ENCODE data around the gene RUNX2.

The RUNX2 gene

GRCh38 chr6:45591306-45591705, 263.2 kb downstream of the RUNX2 start:
- Histone ChIP-seq H3K4me3 (ENCODE audit: low read length) (no peak overlapping the region), H3K9me3 (ENCODE audit: control insufficient read depth, low read depth, low read length) (no peaks in the 10 kb centered on the region), H3K9ac (ENCODE audit: low read length) (no peak overlapping the region), H3K36me3 (ENCODE audit: control insufficient read depth, low read depth, low read length) (no peaks in the 10 kb centered on the region), H3K27me3 (ENCODE audit: control insufficient read depth, insufficient read depth, low read length) (no peaks in the 10 kb centered on the region), H3K4me1 (ENCODE audit: control insufficient read depth, low read depth, low read length) (peaks cover 9% of the 10 kb centered on the region), H3K27ac (ENCODE audit: low read length) (no peak overlapping the region)

DNA sequence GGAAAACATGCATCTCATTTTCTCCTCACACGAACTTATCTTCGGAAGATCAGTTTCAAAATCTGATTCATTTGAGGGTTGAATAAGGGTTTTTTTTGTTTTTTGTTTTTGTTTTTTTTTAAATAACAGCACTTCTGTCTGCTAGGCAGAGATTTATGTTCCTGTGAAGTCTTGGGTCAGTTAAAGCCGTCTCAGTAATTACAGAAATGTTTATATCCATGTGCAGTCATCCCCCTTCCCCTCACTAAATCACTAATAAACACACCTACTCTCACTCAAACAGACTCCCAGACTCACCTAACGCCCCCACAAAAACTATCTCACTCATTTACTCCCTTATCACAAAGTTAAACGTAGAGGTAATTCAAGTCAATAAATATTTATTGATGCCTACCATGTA, 263.8 kb downstream of the RUNX2 start:
- no peak overlapping the region for H3K27ac ChIP-seq (ENCODE audit: low read length)

GRCh38 chr6:45592991-45593390, 264.9 kb downstream of the RUNX2 start:
- no peak overlapping the region for H3K27ac ChIP-seq (ENCODE audit: low read length)
- peaks cover 9% of the 10 kb centered on the region for H3K4me1 ChIP-seq (ENCODE audit: control insufficient read depth, low read depth, low read length)
- H3K9me3 ChIP-seq (ENCODE audit: control insufficient read depth, low read depth, low read length) = no peaks in the 10 kb centered on the region
- H3K4me3 ChIP-seq (ENCODE audit: low read length) = no peak overlapping the region
- no peaks in the 10 kb centered on the region for H3K27me3 ChIP-seq (ENCODE audit: control insufficient read depth, insufficient read depth, low read length)
- no peak overlapping the region for H3K9ac ChIP-seq (ENCODE audit: low read length)
- no peaks in the 10 kb centered on the region for H3K36me3 ChIP-seq (ENCODE audit: control insufficient read depth, low read depth, low read length)

More for the DNA sequence above, 263.8 kb downstream of the RUNX2 start:
- Histone ChIP-seq H3K4me3 (ENCODE audit: low read length) (no peak overlapping the region), H3K9ac (ENCODE audit: low read length) (no peak overlapping the region), H3K9me3 (ENCODE audit: control insufficient read depth, low read depth, low read length) (no peaks in the 10 kb centered on the region), H3K36me3 (ENCODE audit: control insufficient read depth, low read depth, low read length) (no peaks in the 10 kb centered on the region), H3K4me1 (ENCODE audit: control insufficient read depth, low read depth, low read length) (peaks cover 9% of the 10 kb centered on the region), H3K27me3 (ENCODE audit: control insufficient read depth, insufficient read depth, low read length) (no peaks in the 10 kb centered on the region)

- peaks cover 14% of the 10 kb centered on the region for H3K4me1 ChIP-seq (ENCODE audit: control insufficient read depth, low read depth, low read length)
- H3K36me3 ChIP-seq (ENCODE audit: control insufficient read depth, low read depth, low read length) = no peaks in the 10 kb centered on the region
- H3K9me3 ChIP-seq (ENCODE audit: control insufficient read depth, low read depth, low read length) = no peaks in the 10 kb centered on the region
- H3K27ac ChIP-seq (ENCODE audit: low read length) = no peak overlapping the region
- no peaks in the 10 kb centered on the region for H3K27me3 ChIP-seq (ENCODE audit: control insufficient read depth, insufficient read depth, low read length)
- H3K9ac ChIP-seq (ENCODE audit: low read length) = no peak overlapping the region
- no peak overlapping the region for H3K4me3 ChIP-seq (ENCODE audit: low read length)
Measured at GRCh38 chr6:45595010-45595851, 267.1 kb downstream of the RUNX2 start.

DNA sequence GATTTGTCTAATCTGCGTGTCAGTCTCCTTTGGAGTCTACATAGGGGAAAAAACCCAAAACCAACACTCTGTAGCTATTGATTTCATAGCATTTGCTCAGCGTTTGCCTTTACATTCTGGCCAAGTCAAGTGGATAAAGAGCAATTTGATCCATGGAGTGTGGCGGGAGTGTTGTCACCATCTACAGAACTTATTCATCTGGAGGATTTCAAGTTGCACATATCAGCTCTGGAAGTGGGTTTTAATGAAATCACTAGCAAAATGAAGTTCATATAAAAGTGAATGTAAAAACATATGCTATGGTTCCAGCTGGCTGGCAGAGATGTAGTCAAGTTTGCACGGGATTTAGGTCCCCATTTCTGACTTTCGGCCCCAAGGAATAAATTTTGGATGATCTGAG, 269.3 kb downstream of the RUNX2 start:
- Histone ChIP-seq H3K36me3 (ENCODE audit: control insufficient read depth, low read depth, low read length) (no peaks in the 10 kb centered on the region), H3K4me1 (ENCODE audit: control insufficient read depth, low read depth, low read length) (peaks cover 7% of the 10 kb centered on the region), H3K27ac (ENCODE audit: low read length) (no peak overlapping the region), H3K9me3 (ENCODE audit: control insufficient read depth, low read depth, low read length) (no peaks in the 10 kb centered on the region), H3K4me3 (ENCODE audit: low read length) (no peak overlapping the region), H3K9ac (ENCODE audit: low read length) (no peak overlapping the region), H3K27me3 (ENCODE audit: control insufficient read depth, insufficient read depth, low read length) (no peaks in the 10 kb centered on the region)

- Histone ChIP-seq H3K4me1 (ENCODE audit: control insufficient read depth, low read depth, low read length) (peaks cover 5% of the 10 kb centered on the region), H3K4me3 (ENCODE audit: low read length) (no peak overlapping the region), H3K36me3 (ENCODE audit: control insufficient read depth, low read depth, low read length) (no peaks in the 10 kb centered on the region), H3K27ac (ENCODE audit: low read length) (no peak overlapping the region), H3K9me3 (ENCODE audit: control insufficient read depth, low read depth, low read length) (no peaks in the 10 kb centered on the region), H3K27me3 (ENCODE audit: control insufficient read depth, insufficient read depth, low read length) (no peaks in the 10 kb centered on the region), H3K9ac (ENCODE audit: low read length) (no peak overlapping the region)
Measured at GRCh38 chr6:45599053-45599452, 270.9 kb downstream of the RUNX2 start.

- Histone ChIP-seq H3K27ac (ENCODE audit: low read length) (no peak overlapping the region), H3K9me3 (ENCODE audit: control insufficient read depth, low read depth, low read length) (no peaks in the 10 kb centered on the region), H3K4me3 (ENCODE audit: low read length) (no peak overlapping the region), H3K9ac (ENCODE audit: low read length) (no peak overlapping the region), H3K27me3 (ENCODE audit: control insufficient read depth, insufficient read depth, low read length) (no peaks in the 10 kb centered on the region), H3K4me1 (ENCODE audit: control insufficient read depth, low read depth, low read length) (no peaks in the 10 kb centered on the region), H3K36me3 (ENCODE audit: control insufficient read depth, low read depth, low read length) (no peaks in the 10 kb centered on the region)
Measured at GRCh38 chr6:45605971-45606370, 277.8 kb downstream of the RUNX2 start.

DNA sequence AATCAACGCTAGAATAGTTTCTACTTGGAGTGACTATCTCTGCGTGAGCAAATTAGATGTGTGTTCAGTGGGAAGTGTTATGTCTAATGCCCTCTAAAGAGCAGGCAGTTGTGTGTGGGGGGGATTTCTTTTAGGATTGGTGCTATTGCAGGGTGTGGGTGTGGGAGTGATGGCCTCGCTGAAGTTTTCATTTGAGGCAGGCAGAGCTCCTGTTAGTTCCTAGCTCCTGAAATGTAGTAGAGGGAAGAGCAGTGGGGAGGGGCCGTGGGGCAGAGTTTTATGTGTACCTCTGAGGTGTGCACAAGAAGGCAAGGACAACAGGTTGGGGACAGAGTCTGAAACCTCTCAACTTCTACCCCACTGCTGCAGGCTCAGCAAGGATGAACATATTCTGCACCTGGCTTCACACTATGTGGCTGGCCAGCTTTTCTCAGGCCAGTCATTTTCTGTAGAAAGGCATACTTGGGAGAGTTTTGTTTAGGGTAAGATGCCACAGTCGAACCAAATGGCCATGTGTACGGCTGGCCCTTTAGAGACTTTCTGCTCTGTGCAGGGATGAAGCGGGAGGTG, 278.8 kb downstream of the RUNX2 start:
- Histone ChIP-seq H3K36me3 (ENCODE audit: control insufficient read depth, low read depth, low read length) (no peaks in the 10 kb centered on the region), H3K9me3 (ENCODE audit: control insufficient read depth, low read depth, low read length) (no peaks in the 10 kb centered on the region), H3K27ac (ENCODE audit: low read length) (no peak overlapping the region), H3K9ac (ENCODE audit: low read length) (no peak overlapping the region), H3K4me3 (ENCODE audit: low read length) (no peak overlapping the region), H3K27me3 (ENCODE audit: control insufficient read depth, insufficient read depth, low read length) (no peaks in the 10 kb centered on the region), H3K4me1 (ENCODE audit: control insufficient read depth, low read depth, low read length) (no peaks in the 10 kb centered on the region)

DNA sequence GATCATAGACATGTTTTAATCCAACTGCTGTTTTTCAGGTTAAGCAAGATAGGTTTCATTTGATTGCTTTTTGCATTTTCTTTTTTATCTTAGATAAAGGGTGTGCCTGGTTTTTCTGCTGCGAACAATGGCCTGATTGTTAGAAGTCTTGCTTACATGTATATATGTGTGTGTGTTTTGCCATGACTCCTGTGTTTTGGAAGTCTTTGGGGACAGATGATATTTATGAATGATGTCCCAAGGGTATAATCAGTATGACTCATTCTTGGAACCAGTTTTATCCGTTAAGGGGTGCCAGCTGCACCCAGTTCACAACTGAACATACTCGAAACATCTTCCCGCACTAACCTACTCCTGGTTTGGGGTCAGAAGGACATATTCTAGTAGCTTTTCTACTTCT, 279.7 kb downstream of the RUNX2 start:
- no peaks in the 10 kb centered on the region for H3K36me3 ChIP-seq (ENCODE audit: control insufficient read depth, low read depth, low read length)
- no peak overlapping the region for H3K4me3 ChIP-seq (ENCODE audit: low read length)
- no peaks in the 10 kb centered on the region for H3K27me3 ChIP-seq (ENCODE audit: control insufficient read depth, insufficient read depth, low read length)
- H3K9me3 ChIP-seq (ENCODE audit: control insufficient read depth, low read depth, low read length) = no peaks in the 10 kb centered on the region
- no peaks in the 10 kb centered on the region for H3K4me1 ChIP-seq (ENCODE audit: control insufficient read depth, low read depth, low read length)
- no peak overlapping the region for H3K9ac ChIP-seq (ENCODE audit: low read length)
- H3K27ac ChIP-seq (ENCODE audit: low read length) = no peak overlapping the region

DNA sequence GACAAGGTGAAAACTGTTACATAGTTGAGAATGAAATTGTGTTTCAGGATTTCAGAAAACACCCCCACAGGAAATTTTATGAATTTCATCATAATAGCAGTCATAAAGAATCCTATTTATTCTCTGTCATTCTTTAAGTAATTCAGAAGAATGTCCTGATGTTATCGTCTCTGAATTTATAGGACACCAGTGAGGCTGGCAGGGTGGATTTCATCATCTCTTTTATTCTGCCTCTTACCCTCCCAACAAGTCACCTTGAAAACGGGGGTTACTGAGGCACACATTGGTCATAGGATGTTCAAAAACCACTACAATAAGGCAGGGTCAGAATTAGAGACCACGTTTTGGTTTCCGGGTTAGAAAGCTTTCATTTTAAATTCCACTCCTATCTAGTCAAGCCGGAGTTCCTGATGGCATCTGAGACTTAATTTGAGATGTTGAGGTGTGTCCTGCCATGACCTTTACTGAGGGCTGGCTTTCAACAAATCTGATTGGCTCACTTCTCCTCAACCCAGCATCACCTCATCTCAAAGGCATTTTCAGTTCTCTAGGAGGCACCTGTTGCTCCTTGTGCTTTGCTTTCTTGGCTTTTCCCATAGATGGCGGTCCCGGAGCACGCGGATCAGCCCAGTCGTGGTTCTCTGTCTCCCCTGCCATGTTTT, 280.3 kb downstream of the RUNX2 start:
- no peaks in the 10 kb centered on the region for H3K4me1 ChIP-seq (ENCODE audit: control insufficient read depth, low read depth, low read length)
- no peak overlapping the region for H3K27ac ChIP-seq (ENCODE audit: low read length)
- H3K27me3 ChIP-seq (ENCODE audit: control insufficient read depth, insufficient read depth, low read length) = no peaks in the 10 kb centered on the region
- H3K4me3 ChIP-seq (ENCODE audit: low read length) = no peak overlapping the region
- H3K9me3 ChIP-seq (ENCODE audit: control insufficient read depth, low read depth, low read length) = no peaks in the 10 kb centered on the region
- no peaks in the 10 kb centered on the region for H3K36me3 ChIP-seq (ENCODE audit: control insufficient read depth, low read depth, low read length)
- no peak overlapping the region for H3K9ac ChIP-seq (ENCODE audit: low read length)

DNA sequence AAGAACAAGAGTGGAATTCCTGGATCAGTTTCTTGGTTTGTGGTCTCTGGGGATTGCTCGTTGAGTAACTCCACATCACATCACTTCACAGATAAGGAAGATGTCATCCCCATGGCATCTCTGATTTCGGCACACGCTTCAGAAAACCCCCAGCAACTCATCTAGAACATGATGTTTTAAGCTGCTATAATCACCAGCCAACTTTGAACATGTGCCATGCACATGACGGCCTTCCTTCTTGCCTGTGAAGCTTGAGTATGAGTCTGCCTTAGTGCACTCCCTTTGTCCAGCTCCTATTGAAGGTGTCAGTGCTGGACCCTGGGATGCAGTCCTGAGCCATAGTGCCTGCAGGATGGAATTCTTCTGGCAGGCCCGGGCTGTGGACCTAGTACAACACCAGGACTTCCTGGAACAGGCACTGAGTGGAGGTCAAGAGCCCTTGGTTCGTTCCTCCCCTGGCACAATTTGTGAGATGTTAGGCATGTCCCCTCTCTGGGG, 281.1 kb downstream of the RUNX2 start:
- Histone ChIP-seq H3K9ac (ENCODE audit: low read length) (no peak overlapping the region), H3K27ac (ENCODE audit: low read length) (no peak overlapping the region), H3K4me1 (ENCODE audit: control insufficient read depth, low read depth, low read length) (no peaks in the 10 kb centered on the region), H3K9me3 (ENCODE audit: control insufficient read depth, low read depth, low read length) (no peaks in the 10 kb centered on the region), H3K36me3 (ENCODE audit: control insufficient read depth, low read depth, low read length) (no peaks in the 10 kb centered on the region), H3K4me3 (ENCODE audit: low read length) (no peak overlapping the region), H3K27me3 (ENCODE audit: control insufficient read depth, insufficient read depth, low read length) (no peaks in the 10 kb centered on the region)

Data from iPS-18a (cell line).